Adipose tissue (tissue), 3 donors: ENCODE data around the gene ARPC5. TPM values are rescaled to one million over a fixed set of nuclear protein-coding genes. Genes with fewer than 3 reads are reported as not detected.
"Not testable (repeated sequence)": the region's sequence is repeated elsewhere in the genome, so short reads cannot be mapped to it uniquely, and the experiment has no call there.

Experiments used
- H3K27ac ChIP-seq: one replicate; pipeline ENCODE4 v1.5.1; 2013; ENCODE audit warnings: low read depth, low read length
- whole genome bisulfite sequencing, 3 donors: extraction: QIAGEN DNeasy Blood & Tissue Kit; methylation state at CpG; one replicate each; pipeline ENCODE4 v1.1.7; 2013; 5-methylcytosine and 5-hydroxymethylcytosine counted together
- polyA plus RNA-seq, 3 donors: library from polyadenylated mRNA; stranded (reverse); fragments of 200-250 nt; gene quantifications; one replicate each; pipeline ENCODE4 v1.2.3, GENCODE V29; 2013
- donor health status: healthy with polysubstance abuse.
- donor health status: Bipolar disorder and iron deficiency.
- donor health status: healthy.

The ARPC5 gene
- polyA plus RNA-seq, 3 donors: 30.5 to 137 (median 73.8) TPM

DNA sequence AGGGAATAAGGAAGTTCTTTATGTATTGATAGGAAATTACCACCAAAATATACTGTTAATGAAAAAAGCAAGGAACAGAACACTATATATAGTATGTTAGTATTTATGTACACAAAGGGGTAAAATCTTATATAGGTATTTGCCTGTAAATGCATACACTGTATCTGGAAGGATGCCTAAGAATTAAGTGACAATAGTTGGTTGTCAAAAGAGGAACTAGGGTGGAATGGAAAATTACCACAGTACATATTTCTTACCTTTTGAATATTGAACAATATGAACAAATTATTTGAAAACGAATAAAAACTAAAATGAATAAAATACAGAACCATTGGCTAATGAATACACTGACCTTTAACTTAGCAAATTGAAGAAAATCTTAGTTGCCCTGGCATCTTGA lies 13.6 kb downstream of the ARPC5 start:
- no peak overlapping the region for H3K27ac ChIP-seq
- 52 to 58% (median 54%) methylated on average over 1 of the region's 1 CpG for WGBS, 3 donors

DNA sequence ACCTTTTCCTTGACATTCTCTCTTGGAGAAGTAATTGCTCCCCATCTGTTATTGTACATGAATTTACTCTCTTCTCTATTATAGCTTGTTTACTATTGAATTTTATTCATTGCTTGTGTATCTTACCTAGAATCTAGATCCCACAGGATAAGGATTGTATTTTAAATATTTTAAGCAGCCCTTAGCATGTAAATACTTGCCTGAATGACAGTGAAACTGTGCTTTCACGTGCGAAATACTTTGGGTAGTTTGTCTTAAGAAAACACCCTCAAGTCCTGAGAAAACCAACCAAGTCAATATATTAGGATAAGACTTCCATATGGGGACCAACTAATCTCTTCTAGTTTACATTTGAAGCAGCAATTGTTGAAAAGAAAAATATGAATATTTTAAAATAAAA lies 15.3 kb downstream of the ARPC5 start:
- no peak overlapping the region for H3K27ac ChIP-seq
- WGBS, 3 donors: 82 to 86% (median 82%) methylated on average over 2 of the region's 2 CpGs

- H3K27ac ChIP-seq: no peak overlapping the region
- WGBS, 3 donors: 67 to 89% (median 77%) methylated on average over 1 of the region's 1 CpG
These were observed 15.8 kb downstream of the ARPC5 start for GRCh38 chr1:183619781-183620180.

DNA sequence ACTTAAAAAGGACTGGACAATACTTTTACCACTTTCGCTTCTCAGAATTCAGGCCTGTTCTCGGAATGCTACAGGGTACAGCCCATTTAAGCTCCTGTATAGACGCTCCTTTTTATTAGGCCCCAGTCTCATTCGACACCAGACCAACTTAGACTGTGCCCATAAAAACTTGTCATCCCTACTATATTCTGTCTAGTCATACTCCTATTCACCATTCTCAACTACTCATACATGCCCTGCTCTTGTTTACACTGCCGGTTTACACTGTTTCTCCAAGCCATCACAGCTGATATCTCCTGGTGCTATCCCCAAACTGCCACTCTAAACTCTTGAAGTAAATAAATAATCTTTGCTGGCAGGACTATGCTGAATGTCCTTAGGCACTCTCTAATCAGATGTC lies 17.4 kb downstream of the ARPC5 start:
- not testable (repeated sequence) for H3K27ac ChIP-seq
- 85 to 90% (median 86%) methylated on average over 4 to 5 of the region's 5 CpGs for WGBS, 3 donors

GRCh38 chr1:183612975-183613374 lies 22.6 kb downstream of the ARPC5 start:
- 89 to 95% (median 94%) methylated on average over 2 to 3 of the region's 3 CpGs for WGBS, 3 donors

GRCh38 chr1:183612407-183612806 lies 23.2 kb downstream of the ARPC5 start:
- WGBS, 3 donors: 49 to 86% (median 81%) methylated on average over 3 of the region's 3 CpGs
- H3K27ac ChIP-seq: no peak overlapping the region

More at GRCh38 chr1:183612975-183613374, 22.6 kb downstream of the ARPC5 start:
- not testable (repeated sequence) for H3K27ac ChIP-seq

GRCh38 chr1:183611021-183611420 lies 24.6 kb downstream of the ARPC5 start:
- WGBS, 3 donors: 41 to 45% (median 45%) methylated on average over 2 of the region's 2 CpGs

DNA sequence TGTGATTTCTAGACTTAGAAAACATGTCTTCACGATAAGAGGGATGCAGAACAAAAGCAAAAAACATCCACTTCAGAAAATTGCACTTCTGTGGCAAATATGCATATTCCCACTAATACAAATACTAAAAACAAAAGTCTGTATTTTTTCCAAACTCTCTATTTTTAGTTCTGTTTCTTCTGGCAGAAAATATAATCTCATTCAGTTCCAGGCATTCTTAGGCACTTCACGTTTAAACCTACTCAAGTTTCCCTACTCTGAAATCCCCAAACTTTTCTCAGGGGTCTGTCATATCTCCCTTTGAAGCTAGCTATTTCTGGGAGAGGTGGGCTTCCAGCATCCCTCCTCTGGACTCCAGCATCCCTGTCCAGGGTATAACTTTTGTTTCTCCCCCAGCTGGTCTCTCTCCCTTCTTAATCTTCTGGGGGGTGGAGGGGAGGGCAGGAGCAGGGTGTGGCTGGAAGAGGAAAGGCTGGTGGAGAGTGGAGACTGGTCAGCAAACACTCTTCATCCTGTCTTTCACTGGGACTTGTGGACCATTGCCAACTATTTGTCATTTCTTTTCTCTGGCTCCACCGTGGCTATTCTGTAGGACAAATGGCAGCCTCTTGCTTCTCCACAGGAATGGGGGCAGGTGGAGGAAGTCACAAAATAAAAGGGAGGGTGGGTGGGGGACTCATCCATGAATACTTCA lies 25.7 kb downstream of the ARPC5 start:
- no peak overlapping the region for H3K27ac ChIP-seq
- WGBS, 3 donors: 27 to 46% (median 27%) methylated on average over 3 of the region's 3 CpGs

More at GRCh38 chr1:183611021-183611420, 24.6 kb downstream of the ARPC5 start:
- no peak overlapping the region for H3K27ac ChIP-seq

GRCh38 chr1:183609313-183609712 lies 26.3 kb downstream of the ARPC5 start:
- H3K27ac ChIP-seq: no peak overlapping the region
- WGBS, 3 donors: 28 to 61% (median 37%) methylated on average over 5 of the region's 5 CpGs

DNA sequence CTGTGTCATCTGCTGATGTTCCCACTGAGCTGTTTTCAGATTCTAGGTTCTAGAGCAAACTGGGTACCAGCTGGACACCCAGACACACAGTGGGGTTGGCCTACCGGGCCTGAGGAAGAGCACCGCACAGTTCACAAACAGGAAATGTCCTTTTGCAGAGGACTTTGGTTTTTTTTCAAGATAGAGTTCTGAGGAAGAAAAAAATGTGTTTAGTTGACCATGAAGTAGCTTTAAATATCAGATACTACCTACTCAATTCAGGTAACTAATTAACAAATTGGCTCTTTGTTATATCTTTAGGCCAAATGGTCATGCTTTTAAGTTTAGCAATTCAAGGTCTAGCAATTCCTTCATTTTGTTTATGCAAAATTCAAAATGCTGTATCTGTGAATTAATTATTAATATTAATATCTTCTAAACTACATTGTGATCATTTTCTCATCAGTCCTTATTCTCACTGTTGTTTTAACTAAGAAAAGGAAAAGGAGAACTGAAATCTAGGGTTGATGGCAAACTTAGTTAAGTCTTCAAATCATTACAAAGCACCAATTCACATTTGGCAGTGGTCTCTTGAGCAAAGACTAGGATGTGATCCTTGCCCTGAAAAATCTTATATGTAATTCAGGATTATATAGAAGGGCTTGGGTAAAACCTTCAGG lies 28.1 kb downstream of the ARPC5 start:
- 41 to 49% (median 41%) methylated on average over 2 of the region's 2 CpGs for WGBS, 3 donors
- no peak overlapping the region for H3K27ac ChIP-seq

- WGBS, 3 donors: 83 to 96% (median 90%) methylated on average over 2 of the region's 2 CpGs
- H3K27ac ChIP-seq: no peak overlapping the region
These were observed 29.7 kb downstream of the ARPC5 start for GRCh38 chr1:183605904-183606303.

GRCh38 chr1:183604815-183605214 lies 30.8 kb downstream of the ARPC5 start:
- no peak overlapping the region for H3K27ac ChIP-seq
- 55 to 86% (median 71%) methylated on average over 8 of the region's 8 CpGs for WGBS, 3 donors

DNA sequence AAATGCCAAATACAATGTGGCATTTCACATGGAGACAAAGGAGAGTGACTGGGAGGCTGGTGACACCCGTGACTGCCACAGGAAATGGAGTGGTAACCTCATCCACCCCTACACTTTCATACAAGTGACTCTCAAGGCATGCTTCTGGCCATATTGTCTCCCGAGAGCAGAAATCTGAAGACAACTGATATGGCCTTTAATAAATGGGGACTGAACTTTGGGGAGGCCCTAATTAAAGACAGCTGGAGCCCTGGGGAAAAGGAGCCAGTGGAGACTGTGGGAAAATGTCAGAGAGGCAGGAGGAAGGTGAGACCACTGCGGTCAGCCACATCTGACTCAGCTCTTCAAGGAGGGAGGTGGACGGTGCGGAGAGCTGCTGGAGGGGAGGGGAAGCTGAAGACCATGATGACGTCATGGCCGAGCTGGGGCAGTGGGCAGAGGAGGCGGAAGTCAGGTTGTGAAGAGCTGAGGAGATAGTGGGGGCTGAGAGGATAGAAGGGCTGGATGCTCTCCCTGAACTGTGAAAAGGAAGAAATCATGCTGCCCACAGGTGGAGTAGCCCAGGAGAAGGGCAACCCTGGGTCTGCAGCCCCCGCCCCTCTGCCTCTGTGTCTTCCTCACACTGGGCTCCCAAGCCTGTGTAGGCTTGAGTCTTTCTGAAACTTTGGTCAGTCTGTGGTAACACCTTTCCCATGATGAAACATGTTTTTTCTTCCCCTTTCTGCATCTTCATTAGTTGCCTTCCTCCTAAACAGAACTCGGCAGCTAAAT lies 31.4 kb downstream of the ARPC5 start:
- peak overlapping the region; percentile 72 for H3K27ac ChIP-seq
- WGBS, 3 donors: 47 to 71% (median 50%) methylated on average over 10 of the region's 10 CpGs

DNA sequence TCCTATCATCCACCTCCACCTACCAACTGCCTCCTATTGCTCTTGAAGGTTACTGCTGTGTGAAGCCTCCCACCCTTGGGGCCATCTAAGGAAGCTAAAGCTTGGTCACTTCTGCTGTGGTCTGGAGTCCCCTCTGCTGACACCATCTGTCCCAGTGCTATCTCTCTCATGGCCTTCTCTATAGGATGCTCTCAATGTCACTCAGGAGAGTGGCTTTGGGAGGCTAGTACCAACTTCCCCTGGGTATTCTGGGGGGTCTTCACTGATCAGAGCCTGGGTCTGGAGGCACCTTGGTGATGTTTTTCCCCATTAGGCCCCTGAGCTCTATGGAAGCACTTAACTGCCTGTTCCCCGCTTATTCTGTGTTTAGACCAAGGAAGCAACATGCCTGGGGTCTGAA lies 33.1 kb downstream of the ARPC5 start:
- no peak overlapping the region for H3K27ac ChIP-seq
- WGBS, 3 donors: 93 to 100% (median 96%) methylated on average over 1 of the region's 1 CpG

DNA sequence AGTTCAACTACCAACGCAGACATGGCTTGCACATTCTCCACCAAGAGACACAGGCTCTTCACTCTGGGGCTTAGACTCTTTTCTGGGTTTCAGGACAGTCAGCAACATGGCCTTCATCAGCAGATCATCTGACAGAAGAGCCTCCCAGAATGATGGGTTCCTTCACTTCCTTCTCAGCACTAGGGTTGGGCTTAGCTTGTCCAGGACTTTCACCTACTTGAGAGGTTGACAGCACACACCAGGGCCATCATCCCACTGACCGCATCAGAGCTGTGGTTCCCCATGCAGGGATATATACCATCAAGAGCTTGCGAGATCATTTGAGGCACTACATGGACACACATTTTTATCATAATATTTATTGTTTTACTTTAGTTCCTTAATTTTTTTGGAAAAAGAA lies 34.9 kb downstream of the ARPC5 start:
- WGBS, 3 donors: 90 to 91% (median 91%) methylated on average over 3 of the region's 3 CpGs
- H3K27ac ChIP-seq: peak overlapping the region; percentile 42

DNA sequence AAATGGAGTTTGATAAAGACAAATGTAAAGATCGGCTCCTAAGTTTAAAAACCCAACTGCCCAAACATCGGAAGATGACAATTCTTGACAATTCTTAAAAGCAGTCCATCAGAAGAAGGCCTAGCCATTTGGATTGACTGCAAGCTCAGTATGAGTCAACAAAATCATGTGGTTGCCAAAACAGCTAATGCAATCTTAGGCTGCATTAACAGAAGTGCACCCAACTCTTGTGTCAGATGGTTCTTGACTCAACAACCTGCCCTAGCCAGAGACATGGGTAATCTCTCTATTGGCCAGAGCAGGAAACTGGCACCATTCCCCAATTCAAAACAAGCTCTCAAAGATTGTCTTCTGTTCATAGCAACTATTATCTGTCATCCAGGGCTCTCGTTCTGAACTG lies 35.4 kb downstream of the ARPC5 start:
- H3K27ac ChIP-seq: peak overlapping the region; percentile 42

DNA sequence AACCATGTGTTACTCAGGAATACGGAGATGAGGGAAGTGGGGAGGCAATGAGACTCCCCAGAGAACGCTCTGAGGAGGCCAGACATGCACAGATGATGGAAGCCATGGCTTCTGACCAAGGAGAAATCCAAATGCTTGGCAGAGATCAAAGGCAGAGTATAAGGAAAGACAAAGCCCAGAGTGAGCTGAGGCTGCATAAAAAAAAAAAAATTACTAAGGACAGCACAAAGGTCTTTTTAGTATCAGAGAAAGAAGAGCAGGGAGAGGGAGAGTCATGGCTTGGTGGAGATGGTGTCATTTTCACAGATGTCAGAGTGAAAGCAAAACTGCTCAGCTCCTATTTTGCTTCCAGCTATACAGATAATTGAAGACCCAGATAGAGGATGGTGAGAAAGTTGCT lies 37.2 kb downstream of the ARPC5 start:
- H3K27ac ChIP-seq: no peak overlapping the region
- 40 to 66% (median 50%) methylated on average over 2 of the region's 2 CpGs for WGBS, 3 donors

More for the DNA sequence above, 35.4 kb downstream of the ARPC5 start:
- 71 to 85% (median 75%) methylated on average over 3 of the region's 3 CpGs for WGBS, 3 donors

- 59 to 79% (median 66%) methylated on average over 5 of the region's 5 CpGs for WGBS, 3 donors
- H3K27ac ChIP-seq: no peak overlapping the region
These were observed 37.8 kb downstream of the ARPC5 start for GRCh38 chr1:183597656-183598347.

GRCh38 chr1:183596500-183596899 lies 39.1 kb downstream of the ARPC5 start:
- no peak overlapping the region for H3K27ac ChIP-seq
- WGBS, 3 donors: 84 to 88% (median 85%) methylated on average over 5 of the region's 5 CpGs
